Measurements from ENCODE around the gene IFNL2.

Gene IFNL2

GRCh38 chr19:39299404-39299803 is 31.2 kb downstream of the IFNL2 start:
- Histone ChIP-seq H3K9me3 (ENCODE audit: severe bottlenecking) (no peaks in the 10 kb centered on the region), H3K27ac (no peak overlapping the region), H3K4me3 (ENCODE audit: low read depth, low read length) (no peak overlapping the region), H3K36me3 (no peaks in the 10 kb centered on the region), H3K27me3 (ENCODE audit: insufficient read depth, low read depth, severe bottlenecking) (no peaks in the 10 kb centered on the region)
- DNase-seq = no peak
- TF ChIP-seq CTCF (IDR thresholded peaks at IDR 0.05; ENCODE audit: low read depth, low read length) = no peak

- no peak for TF ChIP-seq CTCF (IDR thresholded peaks at IDR 0.05; ENCODE audit: low read depth, low read length)
- DNase-seq = no peak
- no peak overlapping the region for H3K4me3 ChIP-seq (ENCODE audit: low read depth, low read length)
- H3K27me3 ChIP-seq (ENCODE audit: insufficient read depth, low read depth, severe bottlenecking) = no peaks in the 10 kb centered on the region
- no peaks in the 10 kb centered on the region for H3K9me3 ChIP-seq (ENCODE audit: severe bottlenecking)
- H3K36me3 ChIP-seq = no peaks in the 10 kb centered on the region
- H3K27ac ChIP-seq = no peak overlapping the region
Observed at GRCh38 chr19:39299832-39300231, 31.6 kb downstream of the IFNL2 start.

- no peak for TF ChIP-seq CTCF (IDR thresholded peaks at IDR 0.05; ENCODE audit: low read depth, low read length)
- Histone ChIP-seq H3K9me3 (ENCODE audit: severe bottlenecking) (no peaks in the 10 kb centered on the region), H3K27ac (no peak overlapping the region), H3K36me3 (no peaks in the 10 kb centered on the region), H3K4me3 (ENCODE audit: low read depth, low read length) (no peak overlapping the region), H3K27me3 (ENCODE audit: insufficient read depth, low read depth, severe bottlenecking) (no peaks in the 10 kb centered on the region)
- no peak for DNase-seq
Observed at GRCh38 chr19:39301021-39301420, 32.8 kb downstream of the IFNL2 start.

GRCh38 chr19:39301562-39301961 is 33.4 kb downstream of the IFNL2 start:
- no peak for TF ChIP-seq CTCF (IDR thresholded peaks at IDR 0.05; ENCODE audit: low read depth, low read length)
- no peak for DNase-seq
- Histone ChIP-seq H3K27me3 (ENCODE audit: insufficient read depth, low read depth, severe bottlenecking) (no peaks in the 10 kb centered on the region), H3K36me3 (peaks cover 5% of the 10 kb centered on the region; the same call in 1 of the 2 replicates), H3K9me3 (ENCODE audit: severe bottlenecking) (no peaks in the 10 kb centered on the region), H3K27ac (no peak overlapping the region), H3K4me3 (ENCODE audit: low read depth, low read length) (no peak overlapping the region)

- no peaks in the 10 kb centered on the region for H3K27me3 ChIP-seq (ENCODE audit: insufficient read depth, low read depth, severe bottlenecking)
- no peak for DNase-seq
- H3K9me3 ChIP-seq (ENCODE audit: severe bottlenecking) = no peaks in the 10 kb centered on the region
- H3K4me3 ChIP-seq (ENCODE audit: low read depth, low read length) = no peak overlapping the region
- H3K27ac ChIP-seq = no peak overlapping the region
- no peak for TF ChIP-seq CTCF (IDR thresholded peaks at IDR 0.05; ENCODE audit: low read depth, low read length)
- peaks cover 25% of the 10 kb centered on the region for H3K36me3 ChIP-seq
Observed at GRCh38 chr19:39303373-39304184, 35.4 kb downstream of the IFNL2 start.

GRCh38 chr19:39304185-39304513 is 36.0 kb downstream of the IFNL2 start:
- no peak for DNase-seq
- no peaks in the 10 kb centered on the region for H3K9me3 ChIP-seq (ENCODE audit: severe bottlenecking)
- H3K36me3 ChIP-seq = peaks cover 31% of the 10 kb centered on the region
- H3K27me3 ChIP-seq (ENCODE audit: insufficient read depth, low read depth, severe bottlenecking) = no peaks in the 10 kb centered on the region
- TF ChIP-seq CTCF (IDR thresholded peaks at IDR 0.05; ENCODE audit: low read depth, low read length) = no peak
- no peak overlapping the region for H3K4me3 ChIP-seq (ENCODE audit: low read depth, low read length)
- no peak overlapping the region for H3K27ac ChIP-seq

All from WERI-Rb-1 (cell line).